GM19372 (cell line): ENCODE measurements around the gene ELK4.
"Not testable (repeated sequence)": the region's sequence is repeated elsewhere in the genome, so short reads cannot be mapped to it uniquely, and the experiment has no call there.

ENCODE experiments used
- ATAC-seq: cut with Tn5 transposase; IDR thresholded peaks from one replicate; pipeline ENCODE4 v1.9.1; 2021; ENCODE audit warnings: mild to moderate bottlenecking, low read depth, moderate library complexity; ENCODE audit not compliant: unreplicated experiment

ELK4 gene

DNA sequence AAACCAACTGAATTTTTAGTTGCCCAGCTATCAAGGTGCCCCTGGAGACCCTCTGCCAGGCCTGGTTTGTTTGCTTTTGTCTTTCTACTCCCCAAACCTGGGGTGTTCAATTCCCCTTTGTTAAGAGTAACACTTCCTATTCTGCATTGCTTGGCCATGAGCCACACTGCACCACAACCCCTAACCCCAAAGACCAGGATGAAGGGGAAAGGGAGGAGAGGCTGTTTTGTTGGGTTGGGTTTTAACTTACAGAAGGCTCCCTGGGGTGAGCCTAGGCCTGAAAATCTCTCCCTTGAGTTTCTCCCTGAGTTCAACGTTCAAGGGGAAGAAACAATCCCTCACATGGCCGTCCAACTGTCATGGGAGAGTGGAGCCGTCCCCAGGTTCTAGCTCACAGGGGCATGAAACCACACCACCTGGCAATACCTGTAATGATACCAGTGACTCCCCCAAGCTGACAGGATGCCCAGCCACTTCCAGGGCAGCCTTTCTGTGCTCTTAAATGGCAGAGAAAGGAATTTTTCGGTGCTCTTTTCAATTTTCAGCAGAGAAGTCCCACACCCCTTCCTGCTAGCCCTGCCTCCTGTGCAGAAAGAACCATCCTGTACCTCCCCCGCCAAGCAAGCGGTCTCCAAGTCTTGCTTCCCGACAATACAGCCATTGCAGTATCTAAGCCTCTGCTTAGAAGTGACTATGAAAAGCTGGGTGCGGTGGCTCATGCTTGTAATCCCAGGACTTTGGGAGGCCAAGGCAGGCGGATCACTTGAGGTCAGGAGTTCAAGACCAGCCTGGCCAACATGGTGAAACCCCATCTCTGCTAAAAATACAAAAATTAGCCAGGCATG lies 33.6 kb upstream of the ELK4 start:
- no peak for ATAC-seq

DNA sequence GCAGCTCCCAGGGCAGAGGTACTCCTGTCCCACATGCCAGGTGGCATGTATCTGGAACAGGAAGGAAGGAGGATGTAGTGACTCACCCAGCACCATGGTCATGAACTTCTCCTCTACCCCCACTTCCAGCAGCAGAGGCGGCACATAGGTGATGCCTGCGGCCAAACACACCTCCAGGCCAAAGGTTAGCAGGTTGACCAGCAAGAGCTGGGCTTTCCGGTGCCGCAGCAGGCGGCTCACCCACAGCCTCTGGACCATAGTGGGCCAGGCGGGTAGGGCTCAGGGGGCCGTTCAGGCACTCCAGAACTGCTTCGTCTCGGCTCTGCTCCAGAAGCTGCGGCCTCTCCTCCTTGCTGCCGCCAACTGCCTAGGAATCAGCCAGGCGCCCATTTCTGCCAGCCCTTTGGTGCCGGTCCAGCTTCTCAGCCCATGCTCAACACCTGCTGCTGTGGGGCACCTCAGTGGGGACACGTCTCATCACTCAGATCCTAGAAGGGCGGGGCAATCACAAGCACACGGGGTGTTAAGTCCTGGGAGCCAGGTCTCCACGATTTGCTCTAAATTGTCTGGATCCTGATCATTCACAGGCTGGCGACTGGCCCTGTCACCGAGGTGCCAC lies 32.7 kb upstream of the ELK4 start:
- no peak for ATAC-seq

GRCh38 chr1:205663286-205663936 lies 31.6 kb upstream of the ELK4 start:
- no peak for ATAC-seq

- ATAC-seq = no peak
Measured at GRCh38 chr1:205662791-205663190, 31.0 kb upstream of the ELK4 start.

DNA sequence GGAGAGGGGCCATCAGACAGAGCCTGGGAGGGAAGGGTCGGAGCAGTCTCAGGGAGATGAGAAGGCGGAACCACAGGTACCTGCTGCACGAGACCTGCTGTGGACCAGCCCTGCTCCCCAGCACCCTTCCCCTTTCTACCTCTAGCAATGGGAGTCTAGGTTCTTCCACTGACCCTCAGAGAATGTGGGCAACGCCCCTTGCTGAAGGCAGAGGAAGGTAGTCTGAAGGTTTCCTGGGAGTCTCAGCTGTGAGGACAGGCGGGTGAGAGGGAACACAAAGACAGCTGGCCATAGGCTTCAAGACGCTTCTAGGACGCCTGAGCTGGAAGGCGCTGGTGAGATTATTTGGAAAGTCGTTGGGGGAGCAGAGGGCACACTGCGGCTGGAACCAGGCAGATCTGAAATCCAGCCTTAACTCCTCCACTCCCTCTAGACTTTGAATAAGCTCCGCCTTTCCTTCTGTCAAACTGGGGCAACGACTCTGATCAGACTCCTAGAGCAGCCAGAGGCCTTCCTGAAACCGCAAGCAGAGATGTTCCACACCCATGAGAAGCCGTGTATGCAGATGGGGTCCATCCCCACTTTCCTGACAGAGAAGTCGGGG lies 30.4 kb upstream of the ELK4 start:
- ATAC-seq = no peak

DNA sequence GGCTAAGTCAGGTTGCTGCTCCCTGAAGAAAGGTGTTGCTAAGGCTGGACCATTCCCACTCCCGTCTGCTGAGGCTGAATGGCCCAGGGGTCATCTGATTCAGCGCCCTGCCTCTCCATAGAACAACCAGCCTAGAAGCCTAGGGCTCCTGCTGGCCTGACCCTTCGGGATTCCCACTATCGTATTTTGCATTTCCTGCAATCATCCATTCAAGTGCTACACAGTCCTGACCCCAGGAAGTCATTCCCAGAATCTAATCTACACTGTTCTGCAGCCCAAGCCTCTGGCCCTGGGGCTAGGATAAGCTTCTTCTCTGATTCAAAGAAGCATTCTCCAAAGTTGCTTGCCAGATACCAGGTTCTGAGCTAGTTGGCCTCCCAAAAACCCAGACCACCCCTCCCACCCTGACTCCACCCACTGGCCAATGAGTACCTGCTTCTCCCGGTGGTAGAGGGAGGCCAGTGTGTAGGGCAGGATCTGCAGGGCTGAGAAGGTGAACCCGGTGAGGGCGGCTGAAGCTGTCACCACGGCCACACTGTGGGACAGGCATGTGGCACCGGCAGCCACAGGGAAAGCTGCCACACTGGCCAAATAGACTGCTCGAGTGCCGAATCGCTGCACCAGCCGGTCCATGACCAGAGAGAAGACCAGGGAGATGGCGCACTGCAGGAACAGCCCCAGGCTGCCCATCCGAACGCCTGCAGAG lies 29.8 kb upstream of the ELK4 start:
- ATAC-seq = no peak

DNA sequence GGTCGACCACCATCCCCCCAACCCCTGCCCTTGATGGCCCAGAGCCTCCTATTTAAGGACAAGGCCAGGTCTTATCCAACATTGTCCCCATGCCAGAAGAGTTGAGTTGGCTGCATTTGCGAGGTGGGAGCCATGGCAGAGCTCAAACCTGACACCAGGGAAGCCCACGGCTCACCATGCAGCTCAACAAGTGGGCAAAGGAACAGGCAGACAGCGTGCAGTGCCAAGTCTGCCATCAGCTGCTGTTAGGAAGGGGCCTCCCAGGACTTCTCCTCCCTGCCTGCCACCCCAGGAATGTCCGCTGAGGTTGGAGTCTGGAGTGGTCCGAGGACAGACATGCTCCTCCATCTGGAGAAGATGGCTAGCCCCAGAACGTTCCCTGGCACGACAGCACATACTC lies 28.6 kb upstream of the ELK4 start:
- ATAC-seq = no peak

- ATAC-seq = no peak
Measured at GRCh38 chr1:205658943-205659581, 27.3 kb upstream of the ELK4 start.

GRCh38 chr1:205656236-205656635 lies 24.4 kb upstream of the ELK4 start:
- ATAC-seq = no peak

GRCh38 chr1:205652984-205653383 lies 21.2 kb upstream of the ELK4 start:
- ATAC-seq = no peak

DNA sequence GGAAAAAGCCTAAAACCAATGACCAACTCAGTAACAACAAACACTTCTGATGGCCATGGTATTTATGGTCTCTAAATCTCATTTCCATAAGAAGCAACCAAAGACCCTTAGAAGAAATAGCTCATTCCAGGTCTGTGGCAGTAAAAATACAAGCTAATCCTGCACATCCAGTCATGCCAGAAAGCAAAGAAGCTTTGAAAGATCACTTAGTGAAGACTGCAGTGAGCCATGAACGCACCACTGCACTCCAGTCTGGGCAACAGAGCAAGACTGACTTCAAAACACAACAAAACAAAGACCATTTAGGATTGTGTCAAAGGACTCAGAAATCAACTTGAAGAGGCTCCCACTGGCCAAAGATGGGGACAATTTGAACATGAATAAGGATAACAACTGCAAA lies 18.4 kb upstream of the ELK4 start:
- no peak for ATAC-seq

DNA sequence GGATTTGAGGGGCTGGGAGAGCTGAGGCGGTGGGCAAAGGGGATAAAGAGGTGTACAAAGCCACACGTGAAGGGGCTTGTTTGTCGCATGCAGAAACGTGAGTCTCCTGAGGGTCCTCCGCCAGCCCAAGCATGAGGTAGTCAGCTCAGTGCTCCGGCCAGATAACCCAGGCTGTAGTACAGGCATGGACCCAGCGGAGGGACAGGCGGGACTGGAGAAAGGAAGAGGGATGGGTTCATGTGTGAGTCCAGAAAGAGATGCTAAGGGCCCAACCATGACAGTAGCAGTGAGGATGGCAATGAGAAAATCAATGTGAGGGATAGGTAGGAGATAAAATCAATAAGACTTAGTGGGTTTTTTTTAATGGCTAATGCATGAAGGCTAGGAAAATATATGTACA lies 13.7 kb upstream of the ELK4 start:
- no peak for ATAC-seq

- ATAC-seq = no peak
Measured at GRCh38 chr1:205642679-205643307, 11.0 kb upstream of the ELK4 start.

DNA sequence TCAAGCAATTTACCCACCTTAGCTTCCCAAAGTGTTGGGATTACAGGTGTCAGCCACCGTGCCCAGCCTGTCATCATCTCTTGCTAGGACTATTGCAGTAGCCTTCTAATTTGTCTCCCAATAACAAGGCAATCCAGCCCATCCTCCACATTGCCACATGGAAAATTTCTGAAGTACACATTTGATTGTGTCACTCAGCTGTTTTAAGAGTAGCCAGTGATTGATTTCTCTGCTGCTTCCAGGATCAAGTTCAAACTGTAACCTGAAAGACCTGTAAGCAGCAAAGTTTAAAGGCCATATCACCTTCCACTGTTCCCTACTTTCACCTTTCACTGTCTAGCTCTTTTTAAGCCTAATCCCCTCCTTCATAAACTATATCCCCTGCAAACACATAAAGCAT lies 7.8 kb upstream of the ELK4 start:
- ATAC-seq = no peak

DNA sequence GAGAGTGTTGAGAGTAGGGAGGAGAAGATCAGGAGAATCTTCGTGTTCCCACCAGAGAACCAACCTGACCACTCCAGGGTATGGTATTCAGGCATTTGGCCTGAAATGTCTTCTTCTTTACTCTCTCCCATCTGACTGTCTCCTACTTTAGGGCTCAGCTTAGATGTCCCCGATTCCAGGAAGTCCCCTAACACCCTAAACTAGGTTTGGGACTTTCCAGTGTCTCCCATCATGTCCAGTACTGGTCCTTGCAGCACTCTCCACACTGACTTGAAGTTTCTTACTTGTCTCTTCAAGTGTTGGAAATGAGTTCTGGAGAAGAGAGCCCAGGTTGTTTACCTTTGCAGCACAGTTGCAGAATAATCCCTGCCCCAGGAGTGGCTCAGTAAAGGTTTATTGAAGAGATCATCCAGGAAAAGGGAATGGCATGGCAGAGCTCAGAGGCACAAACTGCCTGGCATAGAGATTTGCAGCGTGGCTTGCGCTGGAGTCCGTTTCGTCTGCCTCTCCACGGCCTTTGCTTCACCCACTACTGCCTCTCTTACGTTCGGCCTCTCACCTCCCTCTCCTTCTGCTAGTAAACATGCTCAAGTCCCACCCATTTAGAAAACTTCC lies 6.2 kb upstream of the ELK4 start:
- no peak for ATAC-seq

DNA sequence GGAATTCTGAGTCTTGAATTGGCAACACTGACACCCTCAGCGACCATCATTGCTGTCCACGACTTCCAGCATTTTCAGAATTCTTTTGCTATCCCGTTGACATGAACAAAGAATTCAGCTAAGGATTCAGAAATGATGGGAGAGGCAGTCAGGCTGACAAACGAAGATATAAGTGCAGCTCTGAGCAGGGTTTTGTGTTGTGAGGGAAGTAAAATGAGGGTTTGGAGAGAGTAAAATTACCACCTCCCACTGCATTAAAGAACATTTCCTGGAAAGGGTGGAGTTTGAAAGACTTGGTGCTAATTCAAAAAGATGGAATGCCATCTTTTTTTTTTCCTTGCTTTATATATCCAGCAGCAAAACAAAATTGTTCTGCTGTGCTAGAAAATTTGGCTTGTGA lies 4.9 kb upstream of the ELK4 start:
- ATAC-seq = no peak

- ATAC-seq = not testable (repeated sequence)
Measured at GRCh38 chr1:205636138-205636530, 4.3 kb upstream of the ELK4 start.

- no peak for ATAC-seq
Measured at GRCh38 chr1:205633421-205633976, 1.7 kb upstream of the ELK4 start.

DNA sequence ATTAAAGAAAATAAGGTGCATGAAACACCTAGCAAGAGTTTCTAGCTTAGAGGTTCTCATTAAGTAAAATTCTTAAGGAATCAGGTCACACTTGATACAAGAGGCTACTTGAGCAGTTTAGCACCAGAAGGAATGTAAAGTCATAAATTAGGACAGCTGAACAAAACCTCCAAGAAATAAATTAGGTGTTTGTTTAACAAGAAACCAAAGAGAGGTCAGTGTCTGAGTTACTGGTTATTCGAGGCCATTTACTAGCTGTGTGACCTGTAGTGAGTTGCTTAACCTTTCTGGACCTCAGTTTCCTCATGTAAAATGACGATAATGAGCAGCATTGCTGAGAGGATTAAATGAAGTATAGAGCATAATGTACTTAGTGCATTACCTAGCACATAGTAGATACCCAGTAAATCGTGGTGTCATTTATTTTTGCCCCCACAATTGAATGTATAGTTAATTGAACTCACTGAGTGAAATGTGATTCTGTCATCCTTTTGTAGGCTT lies 908 bp upstream of the ELK4 start:
- ATAC-seq = no peak
